Activated T-cell treated with anti-CD3 and anti-CD28 coated beads, Interleukin-2, amount 50 U/mL, for 4 hours (primary cell): ENCODE results near the gene SH2B2. TPM values are rescaled to one million over a fixed set of nuclear protein-coding genes. Genes with fewer than 3 reads are reported as not detected.
"Not testable (repeated sequence)": the region's sequence is repeated elsewhere in the genome, so short reads cannot be mapped to it uniquely, and the experiment has no call there.

Experiments used
- ATAC-seq, 2 donors: fragments of 200-7000 bp; cut with Tn5 transposase; one replicate each; pipeline ENCODE4 v1.10.0; 2021
- DNase-seq: peaks from one replicate; pipeline ENCODE4 v3.0.0-alpha.2; 2020
- H3K27me3 Mint-ChIP-seq: one replicate; pipeline ENCODE4 v1.8.0; 2021; ENCODE audit warnings: low read depth, mixed read lengths
- H3K36me3 Mint-ChIP-seq: one replicate; pipeline ENCODE4 v1.8.0; 2022; ENCODE audit warnings: mixed read lengths; ENCODE audit not compliant: insufficient read depth
- H3K4me1 Mint-ChIP-seq: one replicate; pipeline ENCODE4 v1.8.0; 2021; ENCODE audit warnings: low read depth, mixed read lengths
- H3K4me3 Mint-ChIP-seq: one replicate; pipeline ENCODE4 v1.8.0; 2021; ENCODE audit warnings: mild to moderate bottlenecking, moderate library complexity, mixed read lengths
- H3K9me3 Mint-ChIP-seq: one replicate; pipeline ENCODE4 v1.8.0; 2021; ENCODE audit warnings: mixed read lengths
- total RNA-seq, 3 donors: library from RNA; stranded (reverse); gene quantifications; one replicate each; pipeline ENCODE4 v1.2.1, GENCODE V29; 2021

Gene SH2B2
- total RNA-seq, 3 donors from 2014 or later = 2.3 to 3.0 (median 2.6) TPM

DNA sequence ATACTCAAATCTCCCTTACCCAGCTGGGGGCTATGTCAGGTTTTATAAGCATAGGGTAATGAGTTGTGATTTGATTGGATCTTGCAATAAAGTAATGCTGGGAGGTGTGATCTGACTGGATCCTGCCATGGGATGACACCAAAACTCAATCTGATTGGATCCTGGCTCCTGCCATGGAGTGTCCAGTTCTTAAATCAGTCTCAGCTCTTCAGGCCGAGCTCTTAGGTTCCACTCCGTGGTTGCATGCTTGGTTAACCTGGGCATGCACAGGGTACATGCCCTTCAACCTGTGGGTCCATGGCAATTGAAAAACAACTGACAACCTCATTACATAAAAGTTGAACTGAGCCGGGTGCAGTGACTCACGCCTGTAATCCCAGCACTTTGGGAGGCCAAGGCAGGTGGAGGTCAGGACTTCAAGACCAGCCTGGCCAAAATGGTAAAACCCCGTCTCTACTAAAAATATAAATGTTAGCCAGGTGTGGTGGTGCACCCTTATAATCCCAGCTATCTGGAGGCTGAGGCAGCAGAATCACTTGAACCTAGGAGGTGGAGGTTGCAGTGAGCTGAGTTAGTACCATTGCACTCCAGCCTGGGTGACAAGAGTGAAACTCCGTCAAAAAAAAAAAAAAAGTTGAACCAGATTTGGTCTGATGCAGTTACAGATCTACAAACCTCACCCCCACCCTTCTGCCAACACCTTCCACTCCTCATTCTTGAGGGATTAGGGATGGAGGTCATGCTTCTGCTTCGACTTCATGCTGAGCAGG lies 54.1 kb downstream of the SH2B2 start:
- not testable (repeated sequence) for H3K36me3 Mint-ChIP-seq, DNase-seq, H3K27me3 Mint-ChIP-seq, H3K4me1 Mint-ChIP-seq, ATAC-seq, H3K4me3 Mint-ChIP-seq, H3K9me3 Mint-ChIP-seq

DNA sequence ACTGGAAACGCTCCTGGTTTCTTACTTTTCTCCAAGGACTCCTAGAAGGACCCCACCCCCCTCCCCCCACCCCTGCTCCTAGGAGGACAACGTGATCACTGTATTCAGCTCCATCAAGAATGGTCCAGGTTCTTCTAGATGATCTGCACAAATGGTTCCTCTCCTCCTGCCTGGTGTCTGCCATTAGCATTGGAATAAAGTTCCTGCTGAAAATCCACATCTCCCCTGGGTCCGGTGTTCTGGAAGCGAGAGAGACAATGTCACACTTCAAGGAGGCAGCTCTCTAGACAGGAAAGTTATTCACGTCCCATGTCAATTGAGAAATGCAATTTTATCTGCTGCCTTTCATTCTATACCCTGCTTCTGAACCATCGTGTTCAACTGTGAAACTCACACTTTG lies 60.3 kb downstream of the SH2B2 start:
- not testable (repeated sequence) for H3K4me1 Mint-ChIP-seq, H3K9me3 Mint-ChIP-seq, H3K4me3 Mint-ChIP-seq, DNase-seq, H3K27me3 Mint-ChIP-seq, H3K36me3 Mint-ChIP-seq, ATAC-seq

- not testable (repeated sequence) for H3K36me3 Mint-ChIP-seq, H3K27me3 Mint-ChIP-seq, ATAC-seq, DNase-seq, H3K4me3 Mint-ChIP-seq, H3K4me1 Mint-ChIP-seq, H3K9me3 Mint-ChIP-seq
These were observed 69.7 kb downstream of the SH2B2 start, which contains the start of gene SPDYE6 for GRCh38 chr7:102356344-102356743. SPDYE6 (minus strand) TSS chr7:102356444; CDS start chr7:102356023, 421 bp downstream.

DNA sequence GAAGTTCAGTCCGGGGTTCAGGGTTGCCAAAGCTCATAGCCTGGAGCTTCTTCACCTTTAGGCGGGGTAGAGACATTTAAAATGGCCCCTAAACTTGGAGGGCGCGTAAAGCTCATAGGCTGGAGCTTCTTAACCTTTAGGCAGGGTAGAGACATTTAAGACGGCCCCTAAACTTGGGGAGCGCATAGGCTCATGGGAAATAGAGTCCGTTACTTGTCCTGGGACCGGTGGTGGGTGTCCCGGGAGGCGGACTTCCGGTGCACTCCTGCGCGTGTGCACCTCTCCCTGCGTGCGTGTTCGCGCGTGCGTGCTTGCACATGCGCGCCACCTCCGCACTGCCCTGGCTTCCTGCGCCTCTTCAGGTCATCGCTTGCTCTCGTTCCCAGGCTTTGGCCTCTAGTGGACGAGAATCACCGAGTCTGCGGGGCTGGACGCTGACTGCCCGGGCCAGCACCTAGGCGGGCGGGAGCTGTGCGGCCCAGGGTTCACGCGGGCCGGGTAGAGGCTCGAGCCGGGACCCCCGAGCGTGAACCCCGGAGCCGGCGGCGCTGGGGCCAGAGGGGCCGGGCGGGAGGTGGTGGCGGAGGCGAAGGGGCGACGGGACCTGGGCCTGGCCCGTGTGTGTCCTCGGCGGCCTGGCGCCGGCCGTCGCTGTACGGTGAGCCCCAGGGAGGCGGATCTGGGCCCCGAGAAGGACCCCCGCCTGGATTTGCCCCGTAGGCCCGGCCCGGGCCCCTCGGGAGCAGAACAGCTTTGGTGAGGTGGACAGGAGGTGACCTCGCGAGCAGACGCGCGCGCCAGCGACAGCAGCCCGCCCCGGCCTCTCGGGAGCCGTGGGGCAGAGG lies 77.1 kb downstream of the SH2B2 start:
- peak; percentile 87 for DNase-seq
- not testable (repeated sequence) for H3K36me3 Mint-ChIP-seq, H3K9me3 Mint-ChIP-seq, H3K27me3 Mint-ChIP-seq
- ATAC-seq = peak; percentile 99 to 100
- Mint-ChIP-seq H3K4me1 (peaks cover 16% of the 10 kb centered on the region), H3K4me3 (peak overlapping the region; percentile 90)

DNA sequence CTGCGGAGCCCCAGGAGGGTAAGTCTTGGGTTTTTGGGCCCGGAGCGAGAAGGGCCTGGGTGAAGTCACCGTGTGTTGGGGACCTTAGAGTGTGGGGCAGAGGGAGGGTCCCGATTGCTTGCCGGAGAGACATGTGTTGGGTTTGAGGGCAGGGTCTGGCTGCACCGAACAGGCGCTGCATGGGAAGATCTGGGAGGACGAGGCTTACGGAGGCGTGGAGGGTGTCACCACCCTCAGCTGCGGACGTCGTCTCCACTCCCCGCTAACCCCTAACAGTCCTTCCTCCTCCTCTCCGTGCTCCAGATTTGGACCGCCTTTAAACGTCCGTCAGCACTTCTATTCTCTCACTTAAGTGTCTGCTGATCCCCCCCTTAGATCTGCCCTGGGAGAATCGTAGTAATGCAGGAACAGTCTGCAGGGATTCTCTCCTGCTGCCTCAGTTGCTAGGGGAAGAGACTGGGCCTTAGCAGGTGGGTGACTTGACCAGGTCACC lies 77.8 kb downstream of the SH2B2 start:
- peak; percentile 10 for DNase-seq
- not testable (repeated sequence) for H3K9me3 Mint-ChIP-seq, H3K36me3 Mint-ChIP-seq, H3K27me3 Mint-ChIP-seq
- peak in 1 of 2 donors; percentile 1 for ATAC-seq
- peak overlapping the region; percentile 90 for H3K4me3 Mint-ChIP-seq
- peaks cover 16% of the 10 kb centered on the region for H3K4me1 Mint-ChIP-seq

DNA sequence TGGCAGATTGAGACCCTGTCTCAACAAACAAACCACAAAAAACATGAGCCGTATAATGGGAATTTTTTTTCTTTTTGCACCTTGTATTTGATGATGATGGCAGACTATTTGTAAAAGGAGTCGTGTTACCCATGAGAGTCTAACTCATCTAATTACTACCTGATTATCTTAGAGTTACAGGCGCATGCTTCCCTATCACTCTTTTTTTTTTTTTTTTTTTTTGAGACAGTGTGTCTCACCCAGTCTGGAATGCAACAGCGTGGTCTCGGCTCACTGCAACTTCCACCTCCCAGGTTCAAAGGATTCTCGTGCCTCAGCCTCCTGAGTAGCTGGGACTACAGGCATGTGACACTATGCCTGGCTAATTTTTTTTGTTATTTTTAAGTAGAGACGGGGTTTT lies 78.7 kb downstream of the SH2B2 start:
- DNase-seq, H3K9me3 Mint-ChIP-seq, H3K36me3 Mint-ChIP-seq, ATAC-seq, H3K27me3 Mint-ChIP-seq: not testable (repeated sequence)
- H3K4me1 Mint-ChIP-seq = peaks cover 18% of the 10 kb centered on the region
- H3K4me3 Mint-ChIP-seq = peak overlapping the region; percentile 61

GRCh38 chr7:102370038-102370437 lies 83.4 kb downstream of the SH2B2 start:
- H3K4me1 Mint-ChIP-seq = peaks cover 24% of the 10 kb centered on the region
- H3K4me3 Mint-ChIP-seq, ATAC-seq, DNase-seq, H3K27me3 Mint-ChIP-seq, H3K9me3 Mint-ChIP-seq: not testable (repeated sequence)
- peaks cover 12% of the 10 kb centered on the region for H3K36me3 Mint-ChIP-seq

Other genes with a start within 250 kb of the SH2B2 start
- gene SPDYE6, start 69.6 kb downstream of the SH2B2 start, total RNA-seq = not detected
- gene PRKRIP1, start 109.5 kb downstream of the SH2B2 start, total RNA-seq = 10 to 100 TPM; 24.8 to 30.1 (median 27.0) TPM
- 10 to 100 TPM; 24.8 to 35.9 (median 27.4) TPM for gene ORAI2, start 146.7 kb downstream of the SH2B2 start, total RNA-seq
- gene ALKBH4, start 178.0 kb downstream of the SH2B2 start, total RNA-seq = 10 to 100 TPM; 13.7 to 15.4 (median 15.0) TPM
- 10 to 100 TPM; 54.8 to 57.9 (median 57.7) TPM for gene LRWD1, start 178.1 kb downstream of the SH2B2 start, total RNA-seq
- gene POLR2J, start 192.1 kb downstream of the SH2B2 start, total RNA-seq = 10 to 100 TPM; 67.3 to 77.4 (median 72.0) TPM
- gene RASA4B, start 230.9 kb downstream of the SH2B2 start, total RNA-seq = 10 to 100 TPM; 20.0 to 50.1 (median 35.7) TPM